Natural killer cell (primary cell): ENCODE measurements around the gene DHRS13. TPM values are rescaled to one million over a fixed set of nuclear protein-coding genes. Genes with fewer than 3 reads are reported as not detected.

Experiments
- ATAC-seq, 3 donors: fragments of 150-1000 bp in 2 of 3; fragments of 200-7000 bp in 1 of 3; cut with Tn5 transposase; 1 replicate in 1 of 3; 2 replicates in 2 of 3; pipeline ENCODE4 v1.10.0; 2021; ENCODE audit warnings: mild to moderate bottlenecking in 2 of 3, moderate library complexity in 2 of 3
- DNase-seq, 2 donors: peaks; one replicate each; pipeline versions ENCODE4 v3.0.0 to v3.0.0-alpha.2; 2013 to 2021; ENCODE audit warnings: mixed read lengths in 1 of 2
- H3K27ac ChIP-seq: one replicate; pipeline ENCODE4 v1.5.1; 2013; ENCODE audit warnings: mild to moderate bottlenecking, low read length
- H3K27me3 ChIP-seq: one replicate; pipeline ENCODE4 v1.6.1; 2013; ENCODE audit warnings: low read length; ENCODE audit not compliant: control insufficient read depth, insufficient read depth
- H3K36me3 ChIP-seq: one replicate; pipeline ENCODE4 v1.6.1; 2013; ENCODE audit warnings: low read length; ENCODE audit not compliant: control insufficient read depth, insufficient read depth
- H3K4me1 ChIP-seq: one replicate; pipeline ENCODE4 v1.6.1; 2013; ENCODE audit warnings: low read length; ENCODE audit not compliant: control insufficient read depth, insufficient read depth
- H3K4me3 ChIP-seq: one replicate; pipeline ENCODE4 v1.5.1; 2013; ENCODE audit warnings: low read length
- H3K9me3 ChIP-seq: one replicate; pipeline ENCODE4 v1.6.1; 2013; ENCODE audit warnings: low read length; ENCODE audit not compliant: control insufficient read depth, insufficient read depth
- H3K27ac Mint-ChIP-seq, 2 donors: one replicate each; pipeline ENCODE4 v1.8.0; 2022; ENCODE audit warnings: mild to moderate bottlenecking in 2 of 2, mixed read lengths in 2 of 2, moderate library complexity in 1 of 2
- H3K27me3 Mint-ChIP-seq, 2 donors: one replicate each; pipeline ENCODE4 v1.8.0; 2022; ENCODE audit warnings: low read depth in 2 of 2, mixed read lengths in 2 of 2
- H3K36me3 Mint-ChIP-seq: one replicate; pipeline ENCODE4 v1.8.0; 2022; ENCODE audit warnings: mixed read lengths
- H3K4me1 Mint-ChIP-seq, 2 donors: one replicate each; pipeline ENCODE4 v1.8.0; 2022; ENCODE audit warnings: mixed read lengths in 2 of 2
- H3K4me3 Mint-ChIP-seq: one replicate; pipeline ENCODE4 v1.8.0; 2022; ENCODE audit warnings: mild to moderate bottlenecking, moderate library complexity, mixed read lengths
- H3K9me3 Mint-ChIP-seq, 2 donors: one replicate each; pipeline ENCODE4 v1.8.0; 2022; ENCODE audit warnings: mixed read lengths in 2 of 2
- CTCF ChIP-seq: fragments of 200-600 bp; IDR thresholded peaks from one replicate; pipeline ENCODE4 v1.8.0; 2022; ENCODE audit warnings: antibody characterized with exemption
- WGBS: methylation state at CpG from one replicate; pipeline ENCODE4 v1.1.7; 2013; ENCODE audit warnings: missing lambda C conversion rate; ENCODE audit not compliant: insufficient coverage; 5-methylcytosine and 5-hydroxymethylcytosine counted together
- intact Hi-C: fragments of 100-400 bp; cut with micrococcal nuclease; formaldehyde crosslinking; loops from one replicate; pipeline ENCODE4 v1.14.2; 2022
- total RNA-seq, 4 donors: library from RNA; stranded (reverse); fragments of 120-200 nt in 1 of 4; gene quantifications; one replicate each; pipeline versions ENCODE4 v1.2.3 to v1.2.4, GENCODE V29; 2013 to 2022

The DHRS13 gene
- total RNA-seq, 3 donors from 2014 or later (not counting 1 experiment from before 2014, with no cell fraction given): 22.5 to 27.3 (median 23.2) TPM

GRCh38 chr17:28865946-28866752 lies 36.7 kb downstream of the DHRS13 start:
- ATAC-seq: no peak
- 86% methylated on average over 13 of the region's 13 CpGs for WGBS

DNA sequence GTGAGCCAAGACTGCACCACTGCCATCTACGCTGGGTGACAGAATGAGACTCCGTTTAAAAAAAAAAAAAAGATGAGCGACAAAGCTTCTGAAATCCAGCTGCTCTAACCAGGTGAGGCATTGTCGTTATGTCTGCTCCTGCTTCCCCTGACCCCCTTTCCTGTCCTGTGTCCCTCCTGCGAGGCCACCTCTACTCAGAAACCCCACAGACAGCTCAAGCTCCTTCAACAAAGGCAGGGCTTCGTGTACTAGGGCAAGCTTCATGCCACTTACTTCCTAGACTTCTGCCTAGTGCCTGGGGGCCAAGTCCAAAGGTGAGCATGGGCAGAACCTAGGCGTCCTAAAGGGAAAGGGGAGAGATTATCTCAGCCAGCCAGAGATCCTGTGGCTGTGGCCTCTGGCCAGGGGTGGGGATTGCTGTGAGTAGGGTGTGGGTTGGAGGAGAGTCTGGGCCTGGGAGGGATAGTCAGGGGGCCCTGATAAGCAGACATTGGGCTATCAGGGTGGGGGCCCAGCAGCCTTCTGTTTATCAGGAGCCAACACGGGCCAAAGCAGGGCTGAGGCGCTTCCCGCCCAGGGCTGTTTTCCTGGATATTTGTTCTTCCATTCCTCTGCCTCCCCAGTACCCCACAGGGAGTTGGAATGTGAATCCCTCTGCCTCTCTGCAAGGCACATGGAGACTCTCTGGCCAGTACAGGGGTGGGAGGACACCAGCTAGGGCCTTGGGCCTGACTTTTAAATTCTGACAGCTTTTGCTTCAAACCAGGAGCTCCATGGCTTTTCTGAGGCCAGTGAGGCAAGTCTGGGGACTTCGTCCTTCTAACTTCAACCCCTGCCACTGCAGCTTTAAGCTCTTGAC lies 37.7 kb downstream of the DHRS13 start:
- H3K27me3 Mint-ChIP-seq: no peaks in the 10 kb centered on the region
- Histone ChIP-seq H3K4me1 (no peaks in the 10 kb centered on the region), H3K9me3 (no peaks in the 10 kb centered on the region), H3K27ac (no peak overlapping the region), H3K36me3 (peaks cover 6% of the 10 kb centered on the region), H3K27me3 (no peaks in the 10 kb centered on the region), H3K4me3 (no peak overlapping the region)
- no peak for TF ChIP-seq CTCF
- H3K4me3 Mint-ChIP-seq: no peak overlapping the region
- 88% methylated on average over 11 of the region's 11 CpGs for WGBS
- no peak for ATAC-seq
- H3K4me1 Mint-ChIP-seq: no peaks in the 10 kb centered on the region
- no peak overlapping the region for H3K27ac Mint-ChIP-seq
- no peak for DNase-seq
- intact Hi-C loops: no loop called here
- H3K36me3 Mint-ChIP-seq: no peaks in the 10 kb centered on the region
- H3K9me3 Mint-ChIP-seq: no peaks in the 10 kb centered on the region

More at GRCh38 chr17:28865946-28866752, 36.7 kb downstream of the DHRS13 start:
- no peaks in the 10 kb centered on the region for H3K36me3 ChIP-seq
- no peak for DNase-seq
- H3K9me3 ChIP-seq: no peaks in the 10 kb centered on the region
- Mint-ChIP-seq H3K27me3 (no peaks in the 10 kb centered on the region), H3K4me1 (peaks cover 4% of the 10 kb centered on the region in 2 donors), H3K27ac (no peak overlapping the region), H3K9me3 (no peaks in the 10 kb centered on the region), H3K36me3 (no peaks in the 10 kb centered on the region), H3K4me3 (no peak overlapping the region)
- intact Hi-C loops: no loop called here
- peaks cover 8% of the 10 kb centered on the region for H3K4me1 ChIP-seq
- H3K27ac ChIP-seq: no peak overlapping the region
- H3K27me3 ChIP-seq: no peaks in the 10 kb centered on the region
- H3K4me3 ChIP-seq: no peak overlapping the region
- no peak for TF ChIP-seq CTCF

DNA sequence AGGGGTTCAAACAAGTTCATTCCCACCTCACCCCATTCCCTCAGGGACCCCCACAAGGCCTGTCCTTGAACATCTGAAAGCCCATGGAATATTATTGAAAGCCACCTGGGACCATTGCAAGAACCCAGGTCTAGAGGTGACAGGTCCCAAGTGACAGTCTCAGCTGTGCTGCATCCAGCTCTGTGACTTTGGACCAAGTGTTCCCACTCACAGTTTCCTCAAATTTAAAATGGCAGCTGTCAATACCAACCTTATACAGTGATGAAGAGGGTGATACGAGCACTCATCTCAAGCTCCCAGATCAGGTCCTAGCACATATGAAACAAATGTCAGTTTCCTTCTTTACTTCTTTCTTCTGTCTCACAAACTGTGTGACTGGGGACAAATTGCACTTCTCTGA lies 38.9 kb downstream of the DHRS13 start:
- Mint-ChIP-seq H3K27me3 (no peaks in the 10 kb centered on the region), H3K9me3 (no peaks in the 10 kb centered on the region), H3K27ac (no peak overlapping the region), H3K4me1 (no peaks in the 10 kb centered on the region), H3K4me3 (no peak overlapping the region), H3K36me3 (no peaks in the 10 kb centered on the region)
- Histone ChIP-seq H3K36me3 (peaks cover 12% of the 10 kb centered on the region), H3K27me3 (no peaks in the 10 kb centered on the region), H3K4me3 (no peak overlapping the region), H3K27ac (no peak overlapping the region), H3K4me1 (no peaks in the 10 kb centered on the region), H3K9me3 (no peaks in the 10 kb centered on the region)
- DNase-seq (no peak), ATAC-seq (no peak)
- TF ChIP-seq CTCF: no peak
- 86% methylated on average over 1 of the region's 1 CpG for WGBS
- intact Hi-C loops: no loop called here
